ENCODE results near the gene LRMDA. TPM values are rescaled to one million over a fixed set of nuclear protein-coding genes. Genes with fewer than 3 reads are reported as not detected.

Gene LRMDA
- total RNA-seq, 1 donor from 2014 or later = 2.1 TPM

- Mint-ChIP-seq H3K27me3 (ENCODE audit: unreplicated experiment) (peaks cover 2% of the 10 kb centered on the region), H3K4me3 (ENCODE audit: unreplicated experiment) (no peak overlapping the region), H3K9me3 (ENCODE audit: unreplicated experiment) (peaks cover under 1% of the 10 kb centered on the region), H3K27ac (ENCODE audit: unreplicated experiment) (no peak overlapping the region), H3K4me1 (ENCODE audit: low read depth, unreplicated experiment) (no peaks in the 10 kb centered on the region), H3K36me3 (ENCODE audit: unreplicated experiment) (peaks cover 11% of the 10 kb centered on the region)
- no peak for TF ChIP-seq CTCF (IDR thresholded peaks at IDR 0.05; ENCODE audit: partially characterized antibody, unreplicated experiment)
- no peak for DNase-seq
Measured at GRCh38 chr10:76278811-76279460, 847.5 kb downstream of the LRMDA start.

GRCh38 chr10:76281659-76282058 lies 850.2 kb downstream of the LRMDA start:
- no peaks in the 10 kb centered on the region for H3K27me3 Mint-ChIP-seq (ENCODE audit: unreplicated experiment)
- no peak for DNase-seq
- peaks cover 3% of the 10 kb centered on the region for H3K9me3 Mint-ChIP-seq (ENCODE audit: unreplicated experiment)
- H3K4me1 Mint-ChIP-seq (ENCODE audit: low read depth, unreplicated experiment) = no peaks in the 10 kb centered on the region
- TF ChIP-seq CTCF (IDR thresholded peaks at IDR 0.05; ENCODE audit: partially characterized antibody, unreplicated experiment) = no peak
- H3K4me3 Mint-ChIP-seq (ENCODE audit: unreplicated experiment) = no peak overlapping the region
- no peak overlapping the region for H3K27ac Mint-ChIP-seq (ENCODE audit: unreplicated experiment)
- peaks cover 9% of the 10 kb centered on the region for H3K36me3 Mint-ChIP-seq (ENCODE audit: unreplicated experiment)

DNA sequence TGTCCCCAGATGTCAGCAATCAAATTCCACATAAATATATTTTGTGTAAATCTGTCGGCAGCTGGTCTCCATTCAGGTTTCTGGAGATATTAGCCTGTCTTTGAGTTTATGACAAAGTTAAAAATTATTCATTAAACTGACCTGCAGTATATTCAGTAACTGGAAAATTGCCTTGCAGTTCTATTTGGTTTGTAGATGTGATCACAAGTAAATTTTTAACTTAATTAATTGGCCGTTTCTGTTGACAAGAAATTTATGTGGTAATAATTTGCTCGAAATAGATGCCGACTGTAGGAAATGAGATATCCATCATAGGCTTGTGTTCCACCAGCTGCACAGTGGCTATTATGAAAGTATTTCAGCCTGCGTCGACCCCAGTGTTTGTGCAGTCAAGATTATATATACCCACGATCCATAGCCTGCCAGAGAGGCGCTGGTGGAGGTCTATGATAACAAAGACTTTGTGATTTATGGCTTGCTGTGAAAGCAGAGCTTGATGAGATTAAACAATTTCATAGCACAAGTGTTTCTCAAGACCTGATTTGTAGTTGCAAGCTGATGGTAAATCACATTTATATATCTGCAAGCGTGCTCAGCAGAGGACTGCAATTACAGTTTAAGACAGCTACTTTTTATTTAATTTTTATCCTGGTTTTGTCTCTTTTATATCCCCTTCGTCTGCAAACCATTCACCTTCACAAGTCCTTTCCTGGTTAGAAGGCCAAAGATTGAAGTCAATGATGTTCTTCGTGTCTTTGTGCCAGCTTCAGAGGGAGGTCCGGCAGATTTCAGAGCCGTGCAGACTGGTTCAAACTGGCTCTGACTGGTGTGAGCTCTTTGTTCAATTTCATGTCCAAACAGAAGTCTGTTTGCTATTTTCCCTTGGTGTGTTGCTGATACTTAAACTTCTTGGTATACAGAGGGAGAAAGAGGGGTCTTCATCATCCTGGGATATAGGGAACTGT lies 850.9 kb downstream of the LRMDA start:
- H3K27me3 Mint-ChIP-seq (ENCODE audit: unreplicated experiment) = no peaks in the 10 kb centered on the region
- no peaks in the 10 kb centered on the region for H3K4me1 Mint-ChIP-seq (ENCODE audit: low read depth, unreplicated experiment)
- no peak for DNase-seq
- H3K36me3 Mint-ChIP-seq (ENCODE audit: unreplicated experiment) = peaks cover 9% of the 10 kb centered on the region
- no peak overlapping the region for H3K4me3 Mint-ChIP-seq (ENCODE audit: unreplicated experiment)
- H3K27ac Mint-ChIP-seq (ENCODE audit: unreplicated experiment) = no peak overlapping the region
- peaks cover 3% of the 10 kb centered on the region for H3K9me3 Mint-ChIP-seq (ENCODE audit: unreplicated experiment)
- no peak for TF ChIP-seq CTCF (IDR thresholded peaks at IDR 0.05; ENCODE audit: partially characterized antibody, unreplicated experiment)

GRCh38 chr10:76284351-76284750 lies 852.9 kb downstream of the LRMDA start:
- Mint-ChIP-seq H3K4me3 (ENCODE audit: unreplicated experiment) (no peak overlapping the region), H3K27me3 (ENCODE audit: unreplicated experiment) (no peaks in the 10 kb centered on the region), H3K36me3 (ENCODE audit: unreplicated experiment) (peaks cover 9% of the 10 kb centered on the region), H3K9me3 (ENCODE audit: unreplicated experiment) (peaks cover 3% of the 10 kb centered on the region), H3K27ac (ENCODE audit: unreplicated experiment) (no peak overlapping the region), H3K4me1 (ENCODE audit: low read depth, unreplicated experiment) (no peaks in the 10 kb centered on the region)
- no peak for TF ChIP-seq CTCF (IDR thresholded peaks at IDR 0.05; ENCODE audit: partially characterized antibody, unreplicated experiment)
- DNase-seq = no peak

- Mint-ChIP-seq H3K4me1 (ENCODE audit: low read depth, unreplicated experiment) (no peaks in the 10 kb centered on the region), H3K27ac (ENCODE audit: unreplicated experiment) (no peak overlapping the region), H3K27me3 (ENCODE audit: unreplicated experiment) (no peaks in the 10 kb centered on the region), H3K4me3 (ENCODE audit: unreplicated experiment) (no peak overlapping the region), H3K9me3 (ENCODE audit: unreplicated experiment) (peaks cover 3% of the 10 kb centered on the region), H3K36me3 (ENCODE audit: unreplicated experiment) (peaks cover 9% of the 10 kb centered on the region)
- TF ChIP-seq CTCF (IDR thresholded peaks at IDR 0.05; ENCODE audit: partially characterized antibody, unreplicated experiment) = no peak
- no peak for DNase-seq
Measured at GRCh38 chr10:76285012-76285411, 853.6 kb downstream of the LRMDA start.
